HG03108 (cell line): ENCODE results near the gene CCDC142.
A peak's percentile ranks its signal among the peaks of the same experiment; 100 is the strongest.
"Not testable (repeated sequence)": the region's sequence is repeated elsewhere in the genome, so short reads cannot be mapped to it uniquely, and the experiment has no call there.

ENCODE experiments used
- ATAC-seq: cut with Tn5 transposase; IDR thresholded peaks from one replicate; pipeline ENCODE4 v1.9.1; 2021; ENCODE audit warnings: moderate library complexity; ENCODE audit not compliant: unreplicated experiment

Gene CCDC142

DNA sequence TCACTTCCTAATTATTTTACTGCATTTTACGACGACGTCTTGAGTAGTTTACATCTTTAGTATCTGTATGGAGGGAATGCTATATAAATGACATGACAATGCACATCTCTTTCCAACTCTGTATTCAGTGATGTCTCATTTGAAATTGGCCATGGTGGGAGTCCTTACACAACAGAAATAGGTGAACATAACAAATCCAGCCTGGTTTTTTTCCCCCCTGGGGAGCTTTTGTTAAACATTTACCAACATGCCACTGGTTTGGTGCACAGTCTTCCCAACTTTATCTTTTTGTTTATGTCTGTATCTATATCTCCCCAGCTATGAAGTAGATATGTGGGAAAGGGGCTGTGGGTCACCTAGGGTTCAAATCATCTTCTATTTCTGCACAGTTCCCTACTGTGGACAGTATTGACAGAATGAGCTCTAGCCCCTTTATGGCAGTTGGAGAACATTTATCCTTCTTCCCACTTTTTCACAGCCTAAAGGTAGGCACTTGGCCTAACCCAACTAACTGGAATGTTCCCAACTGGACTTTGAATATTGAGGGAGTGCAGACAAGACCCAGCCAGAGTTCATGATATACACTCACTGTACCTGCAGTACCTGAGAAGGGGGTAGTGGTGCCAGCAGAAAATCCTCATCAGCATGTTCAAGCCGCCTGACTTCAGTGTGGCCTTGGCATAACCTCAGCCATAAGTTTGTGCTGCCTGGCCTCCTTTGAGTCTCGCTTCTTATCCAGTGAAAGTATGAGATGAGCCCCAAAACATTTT lies 35.4 kb downstream of the CCDC142 start:
- no peak for ATAC-seq

DNA sequence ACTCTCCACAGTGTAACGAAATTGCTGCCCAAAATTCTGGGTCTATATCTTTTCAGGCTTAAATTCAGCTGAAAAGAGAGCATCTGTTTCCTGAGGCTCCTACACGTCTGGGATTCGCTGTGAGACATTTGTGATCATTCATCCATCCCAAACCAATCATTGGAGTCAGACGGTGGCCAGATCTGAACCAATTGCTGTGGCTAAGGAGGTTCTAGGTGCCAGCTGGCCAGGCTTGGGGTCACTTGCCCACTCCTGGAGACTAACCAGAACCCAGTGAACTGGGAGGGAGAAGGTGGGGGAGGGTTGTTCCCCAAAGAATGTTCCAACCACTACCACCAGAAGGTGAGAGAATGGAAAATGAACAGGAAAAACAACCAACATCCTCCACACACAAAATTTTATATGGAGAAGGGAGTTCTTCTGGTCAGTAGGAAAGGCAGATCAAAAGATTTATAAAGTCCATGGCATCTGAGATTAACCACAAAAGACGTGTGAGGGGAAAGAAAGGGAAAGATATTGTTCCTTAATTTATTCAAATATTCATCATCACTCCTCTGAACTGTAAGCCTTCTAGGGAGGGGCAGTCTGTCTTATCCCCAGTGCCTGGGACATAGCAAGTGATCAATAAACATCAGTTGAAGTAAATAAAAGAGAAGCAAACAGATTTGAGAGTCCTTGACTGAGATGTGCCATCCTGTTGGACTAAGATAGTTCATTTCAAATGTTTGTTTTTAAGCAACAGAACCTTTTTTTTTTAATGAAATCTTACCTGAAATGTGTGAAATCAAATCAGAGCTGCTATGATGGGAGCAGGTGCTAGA lies 38.1 kb downstream of the CCDC142 start:
- no peak for ATAC-seq

DNA sequence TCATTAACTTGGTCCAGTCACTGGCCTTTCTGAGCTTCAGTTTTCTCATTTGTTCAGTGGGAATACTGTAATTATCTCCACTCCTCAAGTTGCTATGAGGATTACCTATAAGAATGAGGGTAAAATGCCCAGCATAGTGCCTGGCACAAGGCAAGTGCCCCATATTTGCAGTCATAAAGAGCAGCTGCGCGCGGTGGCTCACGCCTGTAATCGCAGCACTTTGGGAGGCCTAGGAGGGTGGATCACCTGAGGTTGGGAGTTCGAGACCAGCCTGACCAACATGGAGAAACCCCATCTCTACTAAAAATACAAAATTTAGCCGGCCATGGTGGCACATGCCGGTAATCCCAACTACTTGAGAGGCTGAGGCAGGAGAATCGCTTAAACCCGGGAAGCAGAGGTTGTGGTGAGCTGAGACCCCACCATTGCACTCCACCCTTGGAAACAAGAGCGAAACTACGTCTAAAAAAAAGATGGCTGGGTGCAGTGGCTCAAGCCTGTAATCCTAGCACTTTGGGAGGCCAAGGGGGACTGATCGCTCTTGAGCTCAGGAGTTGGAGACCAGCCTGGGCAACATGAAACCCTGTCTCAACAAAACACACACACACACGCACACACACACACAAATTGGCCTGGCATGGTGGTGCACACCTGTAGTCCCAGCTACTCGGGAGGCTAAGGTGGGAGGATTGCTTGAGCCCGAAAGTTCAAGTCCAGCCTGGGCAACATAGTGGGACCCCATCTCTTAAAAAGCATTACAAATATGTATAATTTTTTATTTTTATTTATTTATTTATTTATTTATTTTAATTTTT lies 40.1 kb downstream of the CCDC142 start:
- not testable (repeated sequence) for ATAC-seq

DNA sequence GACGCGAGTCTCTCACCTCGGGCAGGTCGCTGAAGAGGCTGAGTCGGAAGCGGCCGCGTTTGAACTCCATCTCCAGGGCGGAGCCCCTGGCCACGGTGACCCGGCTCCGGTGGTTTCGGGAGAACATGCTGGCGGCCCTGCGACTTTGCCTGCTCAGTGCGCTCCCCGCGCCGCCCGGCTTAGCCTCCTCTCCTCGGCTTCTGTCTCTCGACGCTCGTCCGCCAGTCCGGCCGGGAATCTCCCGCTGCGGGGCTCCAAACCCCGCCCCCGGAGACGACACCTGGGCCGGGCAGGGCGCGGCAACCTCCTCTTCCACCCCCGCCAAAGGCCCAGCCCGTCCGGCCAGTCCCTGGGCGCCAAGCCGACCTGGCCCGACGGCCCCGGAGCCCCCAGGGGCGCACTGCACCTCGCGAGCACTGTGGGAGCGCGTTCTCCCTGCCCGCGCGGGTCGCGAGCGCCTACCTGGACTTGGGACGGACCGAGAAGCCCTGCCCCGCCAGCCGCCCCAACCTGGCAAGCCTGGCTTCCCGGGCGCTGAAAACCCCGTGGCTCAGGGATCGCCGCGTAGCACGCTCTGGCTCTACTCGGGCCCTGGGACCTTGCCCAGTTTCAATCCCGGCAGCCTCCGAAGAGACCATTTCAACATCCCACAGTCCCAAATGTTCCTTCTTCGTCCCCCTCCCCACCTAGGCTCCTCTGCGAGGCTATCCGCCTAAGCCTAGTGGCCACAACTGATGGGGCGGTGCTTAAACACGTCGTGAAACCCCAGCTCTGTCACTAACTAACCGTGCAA lies 40.9 kb downstream of the CCDC142 start, which contains the start of gene RTKN:
RTKN (minus strand) TSS at position 248 of the 793 bp plus-strand sequence; CDS start at position 127, 121 bp downstream.
- ATAC-seq = peak; percentile 32

DNA sequence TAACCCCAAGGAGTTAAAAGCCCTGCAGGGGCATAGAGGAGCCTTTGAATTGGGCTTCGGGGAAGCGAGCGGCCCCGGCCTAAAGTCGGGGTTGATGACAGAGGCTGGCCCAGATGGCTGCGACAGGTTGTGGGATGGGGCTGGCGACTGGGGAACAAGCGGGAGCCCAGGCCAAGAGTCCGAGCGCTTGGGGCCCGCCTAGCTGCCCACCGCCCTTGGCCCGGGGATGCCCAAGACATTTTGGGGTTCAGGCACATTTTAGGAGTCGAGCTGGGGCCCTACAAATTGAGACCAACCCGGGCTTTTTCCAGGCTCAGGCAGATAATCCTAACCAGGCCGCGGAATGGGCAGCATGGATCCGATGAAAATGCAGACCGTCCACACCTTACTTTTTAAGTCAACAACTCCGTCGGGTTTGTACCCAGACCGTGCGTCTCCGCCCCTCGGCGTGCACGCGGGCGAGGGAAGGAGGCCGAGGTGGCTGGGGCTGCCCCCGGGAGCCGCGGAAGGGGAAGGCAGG lies 41.6 kb downstream of the CCDC142 start:
- ATAC-seq = no peak

DNA sequence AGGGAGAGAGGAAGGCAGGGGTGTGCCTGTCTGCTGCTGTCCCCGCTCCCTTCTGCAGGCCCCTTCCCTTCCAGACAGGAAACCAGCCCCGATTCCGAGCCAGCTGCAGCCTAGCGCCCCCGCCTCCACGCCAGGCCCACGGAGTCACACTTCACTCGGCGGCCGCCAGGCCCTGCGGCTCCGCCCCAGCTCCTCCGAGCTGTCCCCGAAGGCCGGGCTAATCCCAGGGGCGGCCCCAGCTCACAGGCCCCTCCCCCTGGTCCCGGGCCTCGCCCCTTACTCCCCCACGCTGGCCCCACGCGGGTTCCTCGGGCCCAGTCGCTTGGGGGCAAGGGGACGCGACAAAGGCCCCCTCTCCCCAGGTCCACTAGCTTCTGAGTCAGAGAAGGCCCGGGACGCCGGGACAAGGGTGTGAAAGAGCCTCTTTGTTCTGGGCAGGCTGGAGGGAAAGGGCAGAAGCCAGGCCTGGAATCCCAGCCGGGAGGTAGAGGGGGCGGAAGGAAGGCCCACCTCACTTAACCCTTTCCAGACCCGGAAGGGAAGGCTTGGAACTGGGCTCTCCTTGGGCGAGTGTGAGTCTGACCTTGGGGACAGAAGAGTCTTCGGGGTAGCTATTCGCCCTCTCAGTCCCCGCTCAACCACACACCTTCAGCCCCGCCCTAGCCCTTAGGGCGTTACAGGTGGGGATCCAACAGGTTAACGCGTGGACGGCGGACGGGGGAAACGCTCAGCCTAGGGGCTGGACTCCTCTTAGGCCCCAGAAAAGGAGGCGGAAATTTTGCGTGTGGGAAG lies 42.2 kb downstream of the CCDC142 start:
- peak; percentile 89 for ATAC-seq

DNA sequence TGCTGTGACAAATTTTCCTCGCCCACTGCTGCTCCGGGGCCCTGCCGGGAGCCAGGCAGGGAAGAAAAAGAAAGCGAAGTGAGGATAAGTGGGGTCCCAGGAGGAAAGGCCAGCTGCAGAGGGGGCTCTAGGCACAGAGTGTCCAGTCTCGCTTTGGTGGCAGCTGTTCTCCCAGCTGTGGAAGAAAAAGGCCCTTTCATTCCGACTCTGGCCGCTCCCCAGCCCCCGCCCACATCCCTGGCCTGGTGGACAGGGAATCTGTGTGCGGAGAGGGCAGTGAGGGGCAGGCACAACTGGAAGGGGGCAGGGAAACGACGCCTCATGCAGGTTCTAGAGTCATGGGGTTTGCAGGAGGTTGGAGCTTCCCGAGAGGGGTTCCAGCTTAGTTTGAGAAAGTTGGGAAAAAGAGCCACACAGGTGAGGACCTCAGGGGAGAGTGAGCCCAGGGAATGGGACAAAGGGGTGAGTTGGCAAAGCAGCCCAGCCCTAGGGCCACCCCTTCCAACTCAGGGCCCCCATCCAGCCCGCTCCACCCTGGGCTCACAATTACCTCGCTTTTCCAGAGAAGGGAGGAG lies 42.9 kb downstream of the CCDC142 start:
- ATAC-seq = no peak

DNA sequence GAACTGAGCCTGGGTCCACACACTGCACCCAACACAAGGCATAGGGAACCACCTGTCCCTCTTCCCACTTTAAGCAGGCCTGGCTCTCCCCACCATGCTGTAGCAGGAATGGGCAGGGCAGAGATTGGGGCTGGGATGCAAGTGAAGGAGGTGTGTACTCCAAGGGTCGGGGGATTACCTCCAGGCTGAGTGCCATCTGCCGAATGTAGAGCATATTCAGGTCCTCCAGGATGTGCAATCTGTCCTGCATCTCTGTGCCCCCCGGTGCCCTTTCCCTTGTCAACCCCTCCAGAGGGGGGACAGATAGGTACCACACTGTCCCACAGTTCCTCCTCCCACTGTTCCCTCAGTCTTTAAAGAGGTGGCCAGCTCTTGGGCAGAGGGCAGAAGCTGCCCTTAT lies 43.4 kb downstream of the CCDC142 start:
- ATAC-seq = no peak

DNA sequence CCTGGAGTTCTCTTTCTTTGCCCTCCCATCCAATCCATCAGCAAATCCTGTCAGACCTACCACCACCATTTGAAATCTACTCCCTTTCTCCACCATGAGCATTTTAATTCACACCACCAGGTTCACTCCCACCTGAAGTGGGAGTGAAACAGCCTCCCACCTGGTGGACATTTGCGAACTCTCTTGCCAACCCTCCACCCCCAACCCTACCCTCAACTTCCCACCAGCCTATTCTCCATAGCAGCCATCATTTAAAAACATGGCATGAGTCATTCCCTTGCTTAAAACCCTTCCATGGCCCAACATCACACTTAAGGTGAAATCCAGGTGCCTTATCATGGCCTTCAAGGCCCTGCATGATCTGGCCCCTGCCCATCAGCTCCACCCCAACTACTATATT lies 44.5 kb downstream of the CCDC142 start:
- ATAC-seq = no peak

DNA sequence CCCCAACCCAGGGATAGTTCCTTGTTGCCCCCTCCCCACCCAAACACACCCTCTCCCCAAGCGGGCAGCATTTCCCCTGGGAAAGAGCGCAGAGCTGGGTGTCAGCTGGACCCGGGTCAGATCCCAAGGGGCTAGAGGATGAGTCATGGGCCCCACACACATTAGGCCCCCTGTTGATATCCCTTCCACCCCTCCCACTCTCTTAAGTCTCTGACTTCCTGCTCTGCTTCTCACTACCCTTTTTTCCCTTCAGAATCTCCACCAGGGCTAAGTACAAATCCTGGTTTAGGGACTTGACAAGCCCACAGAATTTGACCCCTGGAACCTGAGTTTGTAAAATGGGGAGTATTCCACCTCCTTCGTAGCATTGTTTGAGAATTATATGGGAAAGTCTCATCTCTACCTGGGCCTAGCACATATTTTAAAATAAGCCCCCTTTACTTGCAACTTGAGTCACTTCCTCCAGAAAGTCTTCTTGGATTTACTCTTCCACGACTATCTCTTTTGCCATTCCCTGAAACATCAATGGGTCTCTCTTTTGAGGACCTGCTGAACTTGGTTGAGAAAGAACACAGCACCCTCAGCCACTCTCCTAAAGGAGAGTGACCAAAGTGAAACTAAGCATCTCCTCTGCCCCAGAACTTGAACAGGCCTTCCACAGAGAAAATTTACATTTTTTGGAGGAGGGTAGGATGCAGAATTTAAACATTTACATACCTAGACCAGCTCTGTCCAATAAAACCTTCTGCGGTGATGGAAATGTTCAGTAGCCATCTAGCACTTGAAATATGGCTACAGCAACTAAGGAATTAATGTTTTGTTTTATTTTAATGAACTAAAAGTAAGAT lies 45.7 kb downstream of the CCDC142 start:
- no peak for ATAC-seq

DNA sequence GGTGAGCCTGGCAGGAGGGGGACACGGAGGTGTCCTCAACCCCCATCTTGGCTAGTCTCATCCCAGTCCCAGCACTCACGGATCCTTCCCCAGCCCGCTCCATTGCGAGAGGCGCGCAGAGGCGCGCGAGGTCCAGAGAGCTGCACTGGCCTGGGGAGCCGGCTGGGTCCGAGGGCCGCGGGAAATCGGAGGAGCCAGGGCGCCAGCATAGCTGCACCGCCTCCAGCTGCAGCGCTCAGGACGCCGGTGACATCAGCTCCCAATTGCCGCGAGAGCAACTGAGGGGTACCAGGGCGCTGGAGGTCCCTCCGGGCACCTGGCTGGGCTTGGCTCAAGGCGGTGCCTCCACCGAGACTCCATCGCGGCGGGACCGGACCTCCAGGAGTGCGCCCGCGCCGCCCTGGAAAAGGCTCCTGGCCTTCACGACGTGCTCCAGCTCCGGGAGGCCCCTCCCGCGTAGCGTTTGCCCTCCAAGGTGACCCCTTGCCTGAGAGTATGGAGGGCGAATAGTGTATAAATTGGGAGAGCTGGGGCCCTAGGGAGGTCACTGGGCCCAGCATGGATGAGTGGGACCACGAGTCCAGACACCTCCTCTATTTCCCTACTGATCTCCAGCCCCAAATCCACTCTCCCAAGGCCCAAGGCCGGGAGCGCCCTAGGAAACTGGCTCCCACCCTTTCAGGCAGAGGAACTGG lies 46.5 kb downstream of the CCDC142 start:
- ATAC-seq = no peak

DNA sequence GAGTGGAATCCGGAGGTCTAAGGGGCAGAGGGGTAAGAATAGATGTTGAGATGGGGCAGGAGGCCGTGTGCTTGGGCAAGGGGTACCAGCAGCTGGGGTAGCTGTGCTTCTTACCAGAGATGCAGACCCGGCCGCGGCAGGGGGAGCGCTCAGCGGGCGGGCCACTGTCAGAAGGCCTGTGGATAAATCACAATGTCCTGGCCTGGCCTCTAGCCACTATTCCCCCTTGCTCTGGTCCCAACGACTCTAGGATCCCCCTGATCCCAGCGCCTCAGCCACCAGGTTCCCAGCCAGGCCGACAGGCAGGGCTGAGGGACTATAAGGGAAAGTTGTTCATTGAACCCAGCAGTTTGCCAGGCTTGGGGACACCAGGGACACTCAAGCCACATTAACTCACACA lies 52.3 kb downstream of the CCDC142 start:
- ATAC-seq = no peak

DNA sequence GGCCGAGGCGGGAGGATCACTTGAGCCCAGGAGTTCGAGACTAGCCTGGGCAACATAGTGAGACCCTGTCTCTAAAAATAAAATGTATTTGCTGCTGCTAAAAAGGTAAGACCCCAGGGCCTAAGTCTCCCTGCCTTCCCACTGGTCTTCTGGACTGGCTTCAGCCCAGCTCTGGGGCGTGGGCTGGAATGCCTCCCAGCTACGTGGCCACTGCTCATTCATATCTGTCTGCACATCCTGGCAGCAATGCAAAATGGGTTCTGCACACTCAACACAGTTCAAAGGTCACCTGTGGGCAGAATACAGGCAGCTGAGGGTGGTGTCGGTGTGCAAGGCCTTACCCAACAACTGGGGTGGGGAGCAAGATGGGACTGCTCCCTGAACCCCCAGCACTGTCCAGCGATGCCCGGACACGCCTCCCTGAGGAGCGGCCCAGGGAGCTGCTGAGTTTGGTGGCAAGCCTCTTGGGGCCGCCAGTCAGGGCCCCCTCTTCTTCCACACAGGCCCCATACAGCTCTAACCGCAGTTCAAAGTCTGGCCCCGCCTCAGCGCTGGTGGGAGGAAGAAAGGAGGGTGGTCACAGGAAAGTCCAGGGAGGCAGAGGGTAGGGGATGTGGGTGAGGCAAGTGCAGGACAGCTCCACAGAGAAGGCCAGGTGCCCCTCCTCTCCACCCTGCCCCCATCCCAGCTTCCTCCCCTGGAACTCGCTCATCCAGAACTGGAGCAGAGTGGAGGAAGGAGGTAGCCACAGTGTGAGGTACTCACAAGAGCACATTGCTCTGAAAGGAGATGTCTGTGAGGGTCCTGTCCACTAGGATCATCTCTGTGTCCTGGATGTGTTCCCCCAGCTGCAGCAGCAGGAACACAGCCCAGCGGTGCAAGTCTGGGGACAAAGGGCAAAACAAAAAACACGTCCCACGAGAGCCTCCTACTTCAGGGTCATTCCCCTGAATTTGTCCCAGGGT lies 53.0 kb downstream of the CCDC142 start:
- no peak for ATAC-seq

DNA sequence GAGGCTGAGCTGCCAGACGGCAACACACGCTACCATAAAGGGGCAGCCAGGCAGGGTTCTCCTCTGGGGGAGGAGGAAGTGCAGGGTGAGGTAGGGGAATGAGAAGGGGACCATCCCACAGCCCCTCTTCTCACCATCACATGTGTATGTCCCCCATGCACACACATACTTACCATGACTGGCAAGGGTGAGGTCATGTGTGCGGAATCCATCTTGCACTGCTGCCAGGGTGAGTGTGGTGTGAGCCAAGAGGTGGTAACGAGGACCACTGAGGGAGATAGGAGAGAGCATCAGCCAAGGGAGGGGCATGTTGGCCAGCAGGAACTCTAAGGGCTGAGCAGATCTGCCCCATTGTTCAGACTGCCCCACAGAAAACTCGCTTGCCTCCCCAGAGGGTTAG lies 54.1 kb downstream of the CCDC142 start:
- ATAC-seq = no peak

DNA sequence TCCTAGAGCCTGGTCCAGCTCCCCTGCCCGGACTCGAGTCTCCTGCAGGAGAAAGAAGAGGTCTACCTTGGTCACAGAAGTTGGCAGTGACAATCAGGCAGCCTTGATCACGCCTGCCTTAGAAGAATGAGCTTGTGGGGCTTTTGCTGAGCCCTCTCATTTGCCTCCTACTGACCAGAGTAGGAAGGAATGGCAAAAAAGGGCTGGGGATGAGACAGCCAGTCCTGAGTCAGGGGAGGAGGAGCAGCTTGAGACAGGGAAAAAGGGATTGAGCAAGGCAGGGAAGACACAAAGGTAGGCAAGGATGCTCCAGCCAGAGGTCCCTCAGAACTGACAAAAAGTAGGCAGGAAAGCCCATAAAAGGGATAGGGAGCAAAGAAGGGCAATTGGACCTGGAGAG lies 55.2 kb downstream of the CCDC142 start:
- ATAC-seq = no peak

DNA sequence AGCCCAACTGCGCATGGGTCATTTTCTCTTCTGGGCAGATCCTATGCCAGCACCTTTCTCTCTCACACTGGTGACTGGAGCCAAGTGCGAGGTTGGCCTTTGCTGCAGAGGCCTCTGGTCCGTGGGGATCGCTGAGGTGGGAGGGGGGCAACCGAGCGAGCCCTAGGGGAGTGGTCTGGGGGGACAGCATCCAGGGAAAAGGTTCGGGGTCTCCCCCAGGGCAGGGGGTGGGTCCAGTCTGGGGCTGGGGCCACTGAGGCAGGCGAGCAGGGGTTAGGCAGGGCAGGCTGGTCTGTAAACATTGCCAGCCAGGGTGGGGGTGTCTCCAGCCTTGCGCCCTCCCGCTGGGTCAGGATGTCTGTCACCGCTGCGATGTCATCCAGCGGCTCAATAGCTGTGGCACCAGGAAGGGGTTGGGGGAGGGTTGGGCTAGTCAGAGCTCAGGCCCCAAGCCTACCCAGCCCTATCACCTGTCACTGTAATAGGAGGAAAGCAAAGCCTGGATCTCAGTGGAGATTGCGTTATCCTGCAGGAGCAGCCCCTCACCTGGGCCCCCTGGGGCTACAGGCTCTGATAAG lies 56.5 kb downstream of the CCDC142 start:
- no peak for ATAC-seq
